NCI-H2171 treated with DMSO at 0.1 percent for 48 hours (cell line): Measurements from ENCODE around the gene CSF2RB.

Experiments used
- DNase-seq: peaks from one replicate; lab custom pipeline; 2025; lab: John Stamatoyannopoulos, UW

The CSF2RB gene

DNA sequence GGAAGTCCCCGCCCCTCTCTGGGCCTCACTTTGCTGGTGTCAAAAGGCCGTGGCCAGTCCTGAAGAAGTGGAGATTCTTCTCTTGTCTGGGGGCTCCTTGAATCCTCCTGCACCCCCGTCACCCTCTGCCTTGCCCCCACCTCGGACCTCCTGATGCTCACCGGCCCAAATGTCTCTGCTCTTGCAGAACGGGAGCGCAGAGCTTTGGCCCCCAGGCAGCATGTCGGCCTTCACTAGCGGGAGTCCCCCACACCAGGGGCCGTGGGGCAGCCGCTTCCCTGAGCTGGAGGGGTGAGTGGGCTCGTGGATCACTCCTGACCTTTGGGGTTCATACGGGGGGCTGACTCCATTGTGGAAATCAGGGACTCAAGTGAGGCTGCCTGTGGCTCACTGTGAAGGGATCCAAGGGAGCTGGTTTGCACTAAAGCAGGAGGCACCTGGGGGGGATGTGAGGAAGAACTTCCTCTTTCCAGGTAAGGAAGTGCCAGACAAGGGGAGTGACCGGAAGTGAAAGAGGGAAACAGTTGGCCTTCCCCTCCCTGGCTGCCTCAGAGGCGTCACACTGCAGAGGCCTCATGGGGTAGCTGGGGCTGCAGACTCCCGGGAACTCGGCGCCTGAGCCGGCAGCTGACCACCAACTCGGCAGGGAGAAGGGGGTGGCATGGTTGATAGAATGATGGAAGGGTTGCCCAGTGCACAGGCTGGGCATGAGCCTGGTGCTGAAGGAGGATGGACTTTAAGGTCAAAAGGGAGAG, 23.1 kb downstream of the CSF2RB start:
- DNase-seq, result no peak

DNA sequence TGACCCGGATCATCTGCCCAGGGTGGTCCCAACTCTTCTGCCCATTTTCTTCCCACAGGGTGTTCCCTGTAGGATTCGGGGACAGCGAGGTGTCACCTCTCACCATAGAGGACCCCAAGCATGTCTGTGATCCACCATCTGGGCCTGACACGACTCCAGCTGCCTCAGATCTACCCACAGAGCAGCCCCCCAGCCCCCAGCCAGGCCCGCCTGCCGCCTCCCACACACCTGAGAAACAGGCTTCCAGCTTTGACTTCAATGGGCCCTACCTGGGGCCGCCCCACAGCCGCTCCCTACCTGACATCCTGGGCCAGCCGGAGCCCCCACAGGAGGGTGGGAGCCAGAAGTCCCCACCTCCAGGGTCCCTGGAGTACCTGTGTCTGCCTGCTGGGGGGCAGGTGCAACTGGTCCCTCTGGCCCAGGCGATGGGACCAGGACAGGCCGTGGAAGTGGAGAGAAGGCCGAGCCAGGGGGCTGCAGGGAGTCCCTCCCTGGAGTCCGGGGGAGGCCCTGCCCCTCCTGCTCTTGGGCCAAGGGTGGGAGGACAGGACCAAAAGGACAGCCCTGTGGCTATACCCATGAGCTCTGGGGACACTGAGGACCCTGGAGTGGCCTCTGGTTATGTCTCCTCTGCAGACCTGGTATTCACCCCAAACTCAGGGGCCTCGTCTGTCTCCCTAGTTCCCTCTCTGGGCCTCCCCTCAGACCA, 24.0 kb downstream of the CSF2RB start:
- DNase-seq, result no peak

DNA sequence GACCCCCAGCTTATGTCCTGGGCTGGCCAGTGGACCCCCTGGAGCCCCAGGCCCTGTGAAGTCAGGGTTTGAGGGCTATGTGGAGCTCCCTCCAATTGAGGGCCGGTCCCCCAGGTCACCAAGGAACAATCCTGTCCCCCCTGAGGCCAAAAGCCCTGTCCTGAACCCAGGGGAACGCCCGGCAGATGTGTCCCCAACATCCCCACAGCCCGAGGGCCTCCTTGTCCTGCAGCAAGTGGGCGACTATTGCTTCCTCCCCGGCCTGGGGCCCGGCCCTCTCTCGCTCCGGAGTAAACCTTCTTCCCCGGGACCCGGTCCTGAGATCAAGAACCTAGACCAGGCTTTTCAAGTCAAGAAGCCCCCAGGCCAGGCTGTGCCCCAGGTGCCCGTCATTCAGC, 24.6 kb downstream of the CSF2RB start:
- no peak for DNase-seq

DNA sequence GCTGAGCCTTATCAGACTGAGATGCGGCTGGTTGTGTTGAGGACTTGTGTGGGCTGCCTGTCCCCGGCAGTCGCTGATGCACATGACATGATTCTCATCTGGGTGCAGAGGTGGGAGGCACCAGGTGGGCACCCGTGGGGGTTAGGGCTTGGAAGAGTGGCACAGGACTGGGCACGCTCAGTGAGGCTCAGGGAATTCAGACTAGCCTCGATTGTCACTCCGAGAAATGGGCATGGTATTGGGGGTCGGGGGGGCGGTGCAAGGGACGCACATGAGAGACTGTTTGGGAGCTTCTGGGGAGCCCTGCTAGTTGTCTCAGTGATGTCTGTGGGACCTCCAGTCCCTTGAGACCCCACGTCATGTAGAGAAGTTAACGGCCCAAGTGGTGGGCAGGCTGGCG, 25.5 kb downstream of the CSF2RB start:
- DNase-seq, result no peak

DNA sequence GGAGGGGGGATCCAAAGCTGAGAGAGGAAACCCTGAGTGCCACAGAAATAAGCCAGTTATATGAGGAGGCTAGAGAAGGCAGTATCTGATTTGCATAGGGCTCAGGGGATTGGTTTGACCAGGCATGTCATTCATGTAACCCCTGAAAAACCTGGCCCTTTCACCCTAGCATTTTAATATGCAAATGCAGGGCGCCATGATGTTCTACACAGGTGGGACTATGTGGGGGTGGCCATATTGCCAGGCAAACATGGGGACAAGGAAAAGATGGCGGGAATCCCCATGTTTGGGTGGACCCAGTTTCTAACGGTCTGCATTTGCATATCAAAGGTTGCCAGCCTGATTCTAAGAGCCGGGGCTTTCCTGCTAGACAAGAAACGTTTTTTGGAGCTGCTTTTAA, 27.2 kb downstream of the CSF2RB start:
- DNase-seq, result no peak

DNA sequence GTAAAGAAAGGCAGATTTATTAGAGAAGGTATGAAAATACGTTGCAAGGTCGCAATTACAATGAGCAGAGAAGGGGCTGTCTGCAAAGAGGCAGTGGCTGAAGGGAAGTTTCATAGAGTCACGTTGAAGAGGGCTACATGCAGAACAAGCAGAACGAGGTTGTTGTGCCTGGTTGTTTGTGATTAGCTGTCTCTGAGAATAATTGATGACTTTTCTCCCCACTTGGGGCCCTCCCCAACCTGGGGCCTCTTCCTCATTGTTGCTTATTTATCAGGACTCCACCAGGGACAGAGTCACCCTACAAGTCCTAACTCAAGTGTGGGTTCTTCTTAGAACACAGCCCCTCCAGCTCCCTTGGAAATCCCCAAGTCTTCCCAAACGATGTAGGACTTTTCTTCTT, 29.1 kb downstream of the CSF2RB start:
- no peak for DNase-seq

DNA sequence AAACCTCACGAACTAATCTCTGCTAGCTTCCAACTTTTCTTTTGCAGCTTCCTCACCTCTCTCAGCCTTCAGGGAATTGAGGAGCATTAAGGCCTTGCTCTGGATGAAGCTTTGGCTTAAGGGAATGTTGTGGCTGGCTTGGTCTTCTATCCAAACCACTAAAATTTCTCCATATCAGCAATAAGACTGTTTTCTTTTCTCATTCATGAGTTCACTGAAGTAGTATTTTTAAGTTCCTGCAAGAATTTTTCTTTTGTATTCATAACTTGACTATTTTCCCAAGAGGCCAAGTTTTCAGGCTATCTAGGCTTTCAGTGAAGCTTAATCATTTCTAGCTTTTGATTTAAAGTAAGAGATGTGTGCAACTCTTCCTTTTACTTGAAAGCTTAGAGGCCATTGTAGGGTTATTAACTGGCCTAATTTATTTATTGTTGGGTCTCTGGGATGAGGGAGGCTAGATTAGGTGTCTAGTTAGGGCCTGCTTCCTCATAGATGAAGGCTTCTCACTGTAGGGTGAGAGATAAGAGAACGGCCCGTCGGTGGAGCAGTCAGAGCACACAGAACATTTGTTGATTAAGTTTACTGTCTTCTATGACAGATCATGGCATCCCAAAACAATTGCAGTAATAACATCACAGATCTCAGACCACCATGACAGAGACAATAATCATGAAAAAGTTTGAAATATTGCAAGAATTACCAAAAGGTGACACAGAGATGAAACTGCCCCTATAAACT, 33.2 kb downstream of the CSF2RB start:
- no peak for DNase-seq

DNA sequence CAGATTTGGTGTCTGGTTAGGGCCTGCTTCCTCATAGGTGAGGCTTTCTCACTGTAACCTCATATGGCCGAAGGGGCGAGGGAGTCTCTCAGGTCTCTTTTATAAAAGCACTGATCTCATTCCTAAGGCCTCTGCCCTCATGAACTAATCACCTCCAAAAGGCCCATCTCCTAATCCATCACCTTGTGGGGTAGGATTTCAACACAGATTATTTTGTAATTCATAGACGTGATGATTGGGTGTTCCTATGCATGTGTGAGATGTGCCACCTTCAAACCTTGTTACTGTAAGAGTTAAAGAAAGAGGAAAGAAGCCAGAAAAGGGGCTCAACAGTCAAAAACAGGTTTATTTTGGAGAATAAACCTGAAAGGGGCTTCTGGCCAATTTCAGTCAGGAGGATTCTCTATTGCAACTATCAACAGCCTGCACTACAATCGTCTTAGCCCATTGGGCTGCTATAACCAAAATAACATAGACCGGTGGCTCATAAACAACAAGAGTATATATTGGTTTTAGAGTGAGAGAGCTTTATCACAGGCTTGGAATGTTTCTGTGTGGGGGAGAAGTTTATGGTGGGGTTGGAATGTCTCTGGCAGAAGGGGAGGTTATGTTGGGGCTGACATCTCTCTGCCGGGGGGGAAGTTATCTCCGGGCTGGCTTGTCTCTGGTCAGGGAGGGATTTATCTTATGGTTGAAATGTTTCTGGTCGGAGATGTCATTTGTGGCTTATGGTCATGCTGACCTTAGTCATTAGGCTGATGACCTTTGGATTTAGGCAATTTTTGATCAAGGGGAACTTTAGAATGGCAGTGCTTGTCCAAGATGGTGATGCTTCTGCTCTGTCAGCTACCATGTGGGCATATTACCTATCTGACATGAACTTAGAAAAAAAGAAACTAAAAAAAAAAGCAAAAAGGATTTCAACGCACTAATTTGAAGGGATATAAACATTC, 35.1 kb downstream of the CSF2RB start:
- no peak for DNase-seq

DNA sequence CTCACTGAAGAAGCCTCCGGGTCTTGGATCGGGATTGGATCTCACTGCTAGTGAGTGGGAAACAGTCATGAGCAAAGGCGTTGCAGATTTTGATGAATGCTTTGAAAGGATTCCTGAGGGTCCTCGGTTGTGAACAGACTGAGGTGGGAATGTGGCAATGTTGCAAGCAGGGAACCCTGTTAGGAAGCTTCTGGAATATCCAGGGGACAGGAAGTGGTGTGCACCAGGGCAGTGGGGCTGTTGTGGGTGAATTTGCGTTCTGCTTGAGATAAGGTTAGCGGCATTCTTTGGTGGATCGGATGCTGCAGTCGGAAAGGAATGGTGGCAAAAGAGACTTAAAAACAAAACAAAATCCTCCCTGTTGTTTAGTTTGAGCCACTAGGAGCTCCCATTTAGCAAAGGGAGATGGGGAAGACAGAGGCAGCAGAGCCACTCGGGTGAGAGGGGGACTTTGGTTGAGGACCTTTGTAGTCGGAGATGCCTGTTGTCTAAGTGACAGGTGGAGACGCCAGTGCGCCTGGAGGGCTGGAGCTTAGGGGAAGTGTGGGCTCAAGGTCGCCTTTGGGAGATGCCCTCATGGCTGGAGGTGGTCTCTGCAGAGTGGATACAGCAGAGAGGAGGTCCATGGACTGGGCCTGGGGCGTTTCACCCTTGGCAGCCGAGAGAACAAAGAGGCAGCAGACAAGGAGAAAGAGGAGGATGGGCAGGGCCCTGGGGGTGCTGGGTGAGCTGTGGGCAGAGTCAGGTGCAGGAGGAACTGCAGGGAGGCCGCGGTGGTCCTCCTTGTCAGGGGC, 37.6 kb downstream of the CSF2RB start:
- no peak for DNase-seq

DNA sequence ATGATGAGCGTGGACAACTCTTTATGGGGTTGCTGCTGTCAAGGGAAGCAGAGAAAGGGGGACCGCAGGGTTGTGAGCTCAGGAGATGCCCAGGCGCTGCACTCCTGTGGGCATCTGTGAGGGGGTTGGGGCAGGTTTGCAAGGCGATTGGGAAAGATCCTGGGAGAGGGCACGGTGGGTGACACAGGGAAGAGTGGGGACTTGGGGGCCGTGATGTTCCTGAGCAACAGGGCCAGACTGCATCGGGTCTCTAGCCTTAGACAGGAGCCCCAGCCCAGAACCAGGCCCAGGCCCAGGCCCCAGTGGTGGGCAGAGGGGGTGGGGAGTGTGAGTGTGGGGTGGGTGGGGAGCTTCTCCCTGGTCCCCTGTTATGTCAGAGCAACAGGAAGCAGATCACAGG, 38.3 kb downstream of the CSF2RB start:
- no peak for DNase-seq

DNA sequence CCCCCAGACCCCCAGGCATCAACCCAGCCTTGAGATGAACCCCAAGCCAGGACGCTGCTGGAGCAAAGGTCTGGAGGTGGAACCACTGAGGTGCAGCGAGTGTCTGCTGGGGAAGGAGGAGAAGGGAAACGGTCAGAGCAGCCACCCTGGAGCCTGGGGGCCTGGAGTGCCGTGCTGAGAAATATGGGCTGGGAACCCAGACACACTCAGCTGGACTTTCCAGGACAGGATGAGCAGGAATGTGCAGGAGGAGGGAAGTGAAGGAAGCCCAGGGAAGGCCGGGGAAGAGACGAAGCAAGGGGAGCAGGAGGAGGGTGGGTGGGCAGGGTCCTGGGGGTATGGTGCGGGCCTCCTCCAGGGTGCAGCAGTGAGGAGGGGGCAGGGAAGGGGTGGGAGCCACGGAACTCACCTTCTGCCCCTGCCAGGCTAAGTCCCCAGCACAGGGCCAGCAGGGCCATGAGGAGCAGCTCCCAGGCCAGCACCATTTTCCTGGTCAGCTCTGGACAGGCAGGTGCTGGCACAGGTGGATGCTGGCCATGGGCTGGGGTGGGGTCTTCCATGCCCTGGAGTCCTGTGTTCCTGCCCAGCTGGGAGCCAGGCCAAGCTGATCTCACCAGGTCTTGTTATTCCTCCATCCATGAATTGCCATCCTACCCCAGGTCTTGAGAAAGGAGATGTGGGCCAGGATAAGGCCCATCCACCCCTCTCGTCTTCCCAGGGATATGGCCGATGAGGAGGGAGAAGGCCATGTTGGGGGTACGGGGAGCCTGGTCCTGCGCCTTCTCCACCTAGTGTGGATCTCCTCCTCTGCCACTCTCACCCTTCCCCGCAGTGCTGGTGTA, 40.0 kb downstream of the CSF2RB start:
- DNase-seq, result no peak

DNA sequence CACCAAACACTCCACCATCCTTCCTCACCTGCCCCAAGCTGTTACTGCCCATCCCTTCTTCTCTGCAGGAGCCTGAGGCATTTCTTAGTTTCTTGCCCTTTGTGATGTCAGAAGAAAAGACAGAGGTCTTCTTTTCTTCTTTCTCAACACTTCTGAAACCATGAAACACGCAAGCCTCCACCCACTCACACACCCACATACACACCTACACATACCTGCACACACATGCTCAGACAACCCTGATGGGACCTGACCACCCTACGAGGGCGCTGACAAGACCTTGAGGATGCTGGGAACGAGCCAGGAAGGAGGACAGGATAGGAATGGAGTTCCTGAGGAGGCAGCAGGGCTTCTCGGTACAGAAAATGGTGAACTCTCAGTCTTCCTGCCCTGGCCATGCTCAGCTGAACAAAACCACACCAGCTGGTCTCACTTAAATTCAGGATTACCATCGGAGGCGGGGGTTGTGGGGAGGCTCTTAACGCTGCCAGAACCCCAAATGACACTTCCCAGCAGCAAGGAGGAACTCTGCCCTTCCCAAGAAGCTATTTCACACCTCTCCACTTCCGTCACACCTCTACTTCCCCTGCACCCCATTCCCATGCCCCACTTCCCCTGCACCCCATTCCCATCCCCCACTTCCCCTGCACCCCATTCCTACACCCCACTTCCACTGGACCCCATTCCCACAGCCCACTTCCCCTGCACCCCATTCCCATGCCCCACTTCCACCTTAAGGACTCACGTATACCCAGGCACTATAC, 41.0 kb downstream of the CSF2RB start:
- no peak for DNase-seq

DNA sequence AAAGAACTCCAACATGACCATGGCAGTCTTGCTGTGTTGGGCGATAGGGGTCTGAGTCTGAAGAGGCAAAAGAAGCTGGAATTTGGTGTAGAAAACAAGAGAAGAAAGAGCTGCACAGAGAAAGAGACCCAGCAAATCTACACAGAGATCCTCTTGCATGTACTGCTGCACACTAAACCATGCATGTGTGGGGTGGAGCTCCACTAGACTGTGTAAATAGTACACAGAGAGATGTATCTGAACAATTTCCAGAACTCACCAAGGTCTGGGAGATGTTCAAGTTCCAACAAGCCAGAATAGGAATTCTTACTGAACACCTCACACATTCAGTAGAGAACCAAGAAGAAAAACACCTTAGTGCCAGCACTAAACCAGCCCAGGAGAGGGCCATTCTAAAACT, 42.3 kb downstream of the CSF2RB start:
- DNase-seq, result no peak

DNA sequence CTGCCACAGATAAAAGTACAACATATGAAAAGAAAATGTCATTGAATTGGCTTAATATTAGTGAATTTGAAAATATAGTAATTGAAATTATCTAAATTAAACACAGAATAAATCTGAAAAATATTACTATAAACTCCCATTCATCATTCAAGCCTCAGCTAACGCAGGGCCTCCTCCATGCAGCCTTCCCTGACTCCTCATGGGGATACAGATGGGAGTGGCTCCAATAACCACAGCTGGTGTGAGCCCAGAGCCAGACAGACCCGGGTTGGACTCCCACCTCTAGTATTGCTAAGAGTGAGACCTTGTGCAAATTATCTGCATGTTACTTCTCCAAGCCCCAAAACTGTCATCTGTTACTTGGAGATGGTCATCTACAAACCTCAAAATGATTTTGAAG, 44.9 kb downstream of the CSF2RB start:
- DNase-seq, result no peak

DNA sequence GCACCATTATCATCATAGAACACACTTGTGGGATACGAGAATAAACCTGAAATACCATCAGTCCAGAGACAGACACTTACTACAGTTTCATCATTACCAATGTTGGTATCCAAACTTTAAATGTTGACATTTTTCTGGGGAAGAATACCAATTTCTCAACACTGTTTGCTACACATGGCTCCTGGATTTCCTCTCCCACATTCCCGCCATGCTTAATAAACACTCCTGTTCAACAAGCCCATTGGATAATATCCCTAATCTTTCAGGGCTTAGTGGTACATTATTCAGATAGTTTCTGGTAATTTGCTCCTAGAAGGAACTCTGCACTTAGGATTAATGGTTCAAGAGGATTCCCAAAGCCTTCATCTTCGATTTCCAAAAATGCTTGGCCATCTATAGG, 48.2 kb downstream of the CSF2RB start:
- DNase-seq, result no peak

DNA sequence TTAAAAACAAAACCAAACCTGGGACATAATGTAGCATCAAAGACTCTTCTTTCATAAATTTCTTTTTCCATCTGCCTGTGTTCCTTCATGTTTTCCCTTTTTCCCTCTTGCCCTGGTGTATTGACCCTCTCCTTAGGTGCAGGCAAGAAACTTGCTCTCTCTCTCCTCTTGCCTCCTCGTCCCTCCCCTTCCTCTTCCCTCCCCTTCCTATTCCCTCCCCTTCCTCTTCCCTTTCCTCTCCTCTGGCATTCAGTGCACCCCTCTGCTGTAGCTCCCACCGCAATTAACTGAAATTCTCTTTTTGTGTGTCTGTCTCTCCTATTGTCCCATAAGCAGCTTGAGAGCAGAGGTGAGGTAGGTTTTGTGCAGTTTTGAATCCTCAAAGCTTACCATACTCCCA, 49.9 kb downstream of the CSF2RB start:
- no peak for DNase-seq

DNA sequence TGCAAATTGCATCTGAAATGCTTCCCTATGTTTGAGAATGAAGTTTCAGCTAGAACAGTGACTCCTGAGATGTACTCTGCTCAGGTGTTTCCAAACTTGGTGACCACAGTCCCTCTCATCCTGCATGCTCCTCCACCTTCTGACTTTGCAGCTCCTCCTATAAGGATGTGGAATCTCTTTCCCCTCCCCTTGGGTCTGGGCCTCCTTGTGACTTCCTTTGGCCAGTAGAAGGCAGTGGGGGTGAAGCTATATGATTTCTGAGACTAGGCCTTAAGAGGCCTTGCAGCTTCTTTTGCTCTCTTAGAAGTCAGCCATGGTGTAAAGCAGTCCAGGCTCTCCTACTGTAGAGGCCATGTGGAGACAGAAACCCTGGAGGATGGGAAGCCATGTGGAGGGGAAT, 50.7 kb downstream of the CSF2RB start:
- no peak for DNase-seq

DNA sequence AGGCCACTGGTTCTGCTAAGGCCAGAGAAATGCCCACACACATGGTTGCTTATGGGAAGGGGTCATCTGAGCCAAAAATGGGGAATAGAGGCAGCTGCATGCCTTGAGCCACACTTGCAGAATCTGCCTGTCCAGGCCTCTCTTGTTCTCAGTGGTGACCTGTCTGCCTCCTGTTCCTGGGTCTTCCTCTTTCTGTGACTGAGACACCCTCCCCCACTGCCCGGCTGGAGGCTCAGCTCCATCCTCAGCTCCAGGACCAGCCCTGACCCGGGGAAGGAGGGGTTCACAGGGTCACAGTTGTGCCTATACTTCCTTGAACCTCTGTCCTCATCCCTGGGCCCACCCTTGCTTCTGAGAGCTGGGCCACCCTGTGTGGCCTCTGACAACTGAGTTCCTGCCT, 52.3 kb downstream of the CSF2RB start:
- DNase-seq, result no peak

DNA sequence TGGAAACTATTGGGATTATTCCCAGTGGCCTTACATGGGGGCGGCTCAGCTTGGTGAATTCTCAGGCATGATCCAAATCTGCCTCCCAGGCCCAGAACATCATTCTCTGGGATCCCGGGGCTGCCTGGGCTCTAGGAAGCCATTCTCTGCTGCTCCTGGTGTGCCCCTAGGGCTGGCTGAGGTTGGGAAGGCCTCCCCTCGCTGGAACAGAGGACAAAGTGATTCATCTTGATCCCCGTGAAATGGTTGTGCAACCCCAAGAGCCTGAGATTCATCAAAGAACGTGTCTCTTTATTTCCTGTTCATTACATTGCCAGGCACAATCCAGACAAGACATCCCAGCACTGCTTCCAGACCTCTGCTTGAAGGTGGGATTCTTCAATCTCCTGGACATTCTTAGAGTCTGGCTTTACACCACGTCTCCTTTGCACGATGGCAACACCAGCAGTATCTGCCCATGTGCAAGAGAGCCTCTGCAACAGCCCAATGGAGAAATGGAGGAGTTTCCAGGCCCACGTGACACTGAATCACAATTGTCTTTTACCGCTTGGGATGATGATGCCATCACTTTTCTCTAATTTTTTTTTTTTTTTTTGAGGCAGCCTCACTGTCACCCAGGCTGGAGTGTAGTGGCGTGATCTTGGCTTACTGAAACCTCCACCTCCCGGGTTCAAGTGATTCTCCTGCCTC, 53.6 kb downstream of the CSF2RB start:
- DNase-seq, result no peak
